GM18951 (cell line): Measurements from ENCODE around the gene ZBTB20.

ENCODE experiments used
- POLR2A ChIP-seq: IDR thresholded peaks from 4 replicates; pipeline ENCODE4 v1.6.1; 2011; ENCODE audit warnings: mild to moderate bottlenecking; ENCODE audit not compliant: insufficient read length, insufficient read depth; ENCODE audit errors: extremely low read depth
- in situ Hi-C: fragments of 300-500 bp; cut with MboI; formaldehyde crosslinking; loops from one replicate; pipeline ENCODE4 v1.12.0; 2022; ENCODE audit warnings: low sequenced_read_pairs, mixed read lengths, inconsistent platforms; ENCODE audit not compliant: unreplicated experiment

Gene ZBTB20

GRCh38 chr3:114421204-114421603, 725.9 kb downstream of the ZBTB20 start:
- TF ChIP-seq POLR2A: no peak
- in situ Hi-C loops: no loop called here

GRCh38 chr3:114420072-114420471, 727.0 kb downstream of the ZBTB20 start:
- in situ Hi-C loops: no loop called here
- TF ChIP-seq POLR2A: no peak

GRCh38 chr3:114418724-114419543, 728.2 kb downstream of the ZBTB20 start:
- in situ Hi-C loops: loop anchor here (10.0 kb wide), 1 partner anchor 264 kb away; no protein-coding TSS in a partner anchor
- no peak for TF ChIP-seq POLR2A

GRCh38 chr3:114418107-114418506, 729.0 kb downstream of the ZBTB20 start:
- in situ Hi-C loops: loop anchor here (10.0 kb wide), 1 partner anchor 263 kb away; no protein-coding TSS in a partner anchor
- TF ChIP-seq POLR2A: no peak

- TF ChIP-seq POLR2A: no peak
- in situ Hi-C loops: loop anchor here (10.0 kb wide), 1 partner anchor 263 kb away; no protein-coding TSS in a partner anchor
Measured at GRCh38 chr3:114417675-114418074, 729.4 kb downstream of the ZBTB20 start.

- TF ChIP-seq POLR2A: no peak
- in situ Hi-C loops: loop anchor here (10.0 kb wide), 1 partner anchor 262 kb away; no protein-coding TSS in a partner anchor
Measured at GRCh38 chr3:114417265-114417664, 729.8 kb downstream of the ZBTB20 start.

- in situ Hi-C loops: loop anchor here (10.0 kb wide), 1 partner anchor 257 kb away; no protein-coding TSS in a partner anchor
- TF ChIP-seq POLR2A: no peak
Measured at GRCh38 chr3:114411811-114412803, 735.0 kb downstream of the ZBTB20 start.

GRCh38 chr3:114411190-114411668, 735.9 kb downstream of the ZBTB20 start:
- no peak for TF ChIP-seq POLR2A
- in situ Hi-C loops: loop anchor here (10.0 kb wide), 1 partner anchor 256 kb away; no protein-coding TSS in a partner anchor

- no peak for TF ChIP-seq POLR2A
- in situ Hi-C loops: no loop called here
Measured at GRCh38 chr3:114408736-114409670, 738.1 kb downstream of the ZBTB20 start.

GRCh38 chr3:114406922-114407321, 740.2 kb downstream of the ZBTB20 start:
- in situ Hi-C loops: no loop called here
- no peak for TF ChIP-seq POLR2A

GRCh38 chr3:114406286-114406685, 740.8 kb downstream of the ZBTB20 start:
- TF ChIP-seq POLR2A: no peak
- in situ Hi-C loops: no loop called here

GRCh38 chr3:114405202-114405990, 741.7 kb downstream of the ZBTB20 start:
- in situ Hi-C loops: no loop called here
- no peak for TF ChIP-seq POLR2A

- in situ Hi-C loops: no loop called here
- no peak for TF ChIP-seq POLR2A
Measured at GRCh38 chr3:114404590-114404989, 742.5 kb downstream of the ZBTB20 start.
